ENCODE data around the gene FRMD4A.
"Not testable (repeated sequence)": the region's sequence is repeated elsewhere in the genome, so short reads cannot be mapped to it uniquely, and the experiment has no call there.

DNA sequence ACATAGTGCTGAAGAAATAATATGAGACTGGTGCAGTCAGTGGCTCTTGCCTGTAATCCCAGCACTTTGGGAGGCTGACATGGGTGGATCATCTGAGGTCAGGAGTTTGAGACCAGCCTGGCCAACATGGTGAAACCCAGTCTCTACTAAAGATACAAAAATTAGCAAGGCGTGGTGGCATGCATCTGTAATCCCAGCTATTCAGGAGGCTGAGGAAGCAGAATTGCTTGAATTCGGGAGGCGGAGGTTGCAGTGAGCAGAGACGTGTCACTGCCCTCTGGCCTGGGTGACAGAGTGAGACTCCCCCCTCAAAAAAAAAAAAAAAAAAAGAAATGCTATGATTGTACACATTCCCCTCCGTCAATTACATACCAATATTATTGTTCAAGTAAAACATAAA is 615.1 kb downstream of the FRMD4A start:
- TF ChIP-seq, protein P1, sequence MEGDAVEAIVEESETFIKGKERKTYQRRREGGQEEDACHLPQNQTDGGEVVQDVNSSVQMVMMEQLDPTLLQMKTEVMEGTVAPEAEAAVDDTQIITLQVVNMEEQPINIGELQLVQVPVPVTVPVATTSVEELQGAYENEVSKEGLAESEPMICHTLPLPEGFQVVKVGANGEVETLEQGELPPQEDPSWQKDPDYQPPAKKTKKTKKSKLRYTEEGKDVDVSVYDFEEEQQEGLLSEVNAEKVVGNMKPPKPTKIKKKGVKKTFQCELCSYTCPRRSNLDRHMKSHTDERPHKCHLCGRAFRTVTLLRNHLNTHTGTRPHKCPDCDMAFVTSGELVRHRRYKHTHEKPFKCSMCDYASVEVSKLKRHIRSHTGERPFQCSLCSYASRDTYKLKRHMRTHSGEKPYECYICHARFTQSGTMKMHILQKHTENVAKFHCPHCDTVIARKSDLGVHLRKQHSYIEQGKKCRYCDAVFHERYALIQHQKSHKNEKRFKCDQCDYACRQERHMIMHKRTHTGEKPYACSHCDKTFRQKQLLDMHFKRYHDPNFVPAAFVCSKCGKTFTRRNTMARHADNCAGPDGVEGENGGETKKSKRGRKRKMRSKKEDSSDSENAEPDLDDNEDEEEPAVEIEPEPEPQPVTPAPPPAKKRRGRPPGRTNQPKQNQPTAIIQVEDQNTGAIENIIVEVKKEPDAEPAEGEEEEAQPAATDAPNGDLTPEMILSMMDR (IDR thresholded peaks at IDR 0.05) = not testable (repeated sequence)
- not testable (repeated sequence) for TF ChIP-seq POLR2A (IDR thresholded peaks at IDR 0.05)
